Globus pallidus (tissue), 1 donor: ENCODE data around the gene IPO5.
A peak's percentile ranks its signal among the peaks of the same experiment; 100 is the strongest.
"Not testable (repeated sequence)": the region's sequence is repeated elsewhere in the genome, so short reads cannot be mapped to it uniquely, and the experiment has no call there.

Source experiments
- DNase-seq: peaks from one replicate; pipeline ENCODE4 v3.0.0-alpha.2; 2015; ENCODE audit warnings: low spot score

IPO5 gene

DNA sequence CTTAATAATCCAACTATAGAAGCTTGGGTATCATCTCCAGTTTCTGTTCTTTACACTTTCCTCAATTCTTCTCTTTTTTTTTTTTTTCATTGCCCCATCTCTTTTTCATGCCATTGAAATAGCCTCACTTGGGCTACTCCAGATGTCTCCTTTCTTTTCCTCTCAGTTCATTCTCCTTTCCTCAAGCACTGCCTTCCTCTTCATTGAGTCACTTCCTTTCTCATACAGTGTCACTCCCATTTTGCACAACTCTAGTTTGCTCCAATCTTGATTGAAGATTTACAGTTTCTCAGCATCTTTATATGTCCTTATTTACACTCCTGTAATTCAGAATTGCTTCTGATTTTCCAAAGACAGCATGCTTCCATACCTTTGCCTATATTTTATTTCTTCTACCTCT, 61.3 kb downstream of the IPO5 start:
- no peak for DNase-seq

DNA sequence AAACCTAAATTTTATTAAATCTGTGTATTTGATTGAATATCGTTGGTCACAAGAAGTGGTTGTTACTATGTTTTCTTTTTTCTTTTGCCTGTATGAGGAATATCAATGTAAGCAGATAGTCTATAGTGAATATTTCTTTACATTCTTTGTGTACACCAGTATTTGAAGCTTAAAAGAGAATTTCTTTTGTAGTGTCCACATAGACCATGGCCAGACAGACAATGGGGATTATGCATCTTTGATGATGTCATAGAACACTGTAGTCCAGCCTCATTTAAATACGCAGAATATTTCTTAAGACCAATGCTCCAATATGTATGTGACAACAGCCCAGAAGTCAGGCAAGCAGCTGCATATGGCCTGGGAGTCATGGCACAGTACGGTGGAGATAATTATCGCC, 64.8 kb downstream of the IPO5 start:
- DNase-seq: no peak

DNA sequence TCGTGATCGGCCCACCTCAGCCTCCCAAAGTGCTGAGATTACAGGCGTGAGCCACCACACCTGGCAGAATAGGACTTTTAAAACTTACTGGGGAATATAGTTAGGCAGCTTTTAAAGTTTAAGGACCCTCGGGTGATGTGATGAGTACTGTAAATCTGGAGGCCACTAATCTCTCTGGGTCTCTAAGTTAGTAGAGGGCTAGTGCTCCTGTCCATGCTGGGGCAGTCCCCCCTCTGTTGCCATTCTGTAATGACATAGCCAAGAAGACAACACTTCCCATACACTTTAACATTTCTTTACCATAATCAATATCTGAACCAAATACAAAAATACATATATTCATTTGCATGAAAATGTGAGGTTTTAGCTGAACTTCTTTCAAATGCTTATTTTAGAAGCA, 65.7 kb downstream of the IPO5 start:
- no peak for DNase-seq

DNA sequence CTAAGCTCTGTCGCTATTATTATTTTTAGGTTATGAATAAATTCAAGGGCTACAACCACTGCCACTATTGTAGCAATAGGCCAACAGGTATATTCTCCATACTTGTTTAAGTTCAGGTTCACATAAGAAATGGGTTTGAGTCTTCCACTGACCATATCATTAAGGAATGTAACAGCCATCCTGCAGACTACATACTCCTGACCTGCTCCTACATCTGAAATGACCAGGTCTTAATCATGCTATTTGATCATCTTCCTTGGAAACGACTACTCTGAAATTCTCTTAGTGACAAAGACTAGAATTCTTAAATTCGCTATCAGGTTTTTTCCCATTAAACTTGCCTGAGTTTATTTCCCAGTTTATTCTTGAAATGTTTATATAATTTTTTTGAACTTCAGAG, 66.8 kb downstream of the IPO5 start:
- no peak for DNase-seq

DNA sequence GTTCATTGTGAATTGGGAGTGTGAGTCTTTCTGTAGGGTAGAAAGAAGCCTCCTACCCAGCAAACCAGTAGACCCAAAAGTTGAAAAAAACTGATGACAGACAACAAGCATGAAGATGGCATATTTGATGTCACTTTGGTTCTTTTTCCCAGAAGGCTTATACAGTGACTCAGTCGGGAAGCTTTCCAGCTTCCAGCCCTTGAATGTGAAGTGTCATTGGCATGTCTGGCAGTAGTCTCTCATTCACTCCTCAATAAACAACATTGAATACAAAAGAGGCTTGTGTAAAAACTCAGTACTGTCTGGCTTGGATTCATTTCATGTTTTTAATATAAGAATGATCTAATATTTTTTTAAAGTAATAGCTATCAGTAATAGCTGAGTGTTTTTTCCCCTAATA, 68.7 kb downstream of the IPO5 start:
- peak; percentile 81 for DNase-seq

DNA sequence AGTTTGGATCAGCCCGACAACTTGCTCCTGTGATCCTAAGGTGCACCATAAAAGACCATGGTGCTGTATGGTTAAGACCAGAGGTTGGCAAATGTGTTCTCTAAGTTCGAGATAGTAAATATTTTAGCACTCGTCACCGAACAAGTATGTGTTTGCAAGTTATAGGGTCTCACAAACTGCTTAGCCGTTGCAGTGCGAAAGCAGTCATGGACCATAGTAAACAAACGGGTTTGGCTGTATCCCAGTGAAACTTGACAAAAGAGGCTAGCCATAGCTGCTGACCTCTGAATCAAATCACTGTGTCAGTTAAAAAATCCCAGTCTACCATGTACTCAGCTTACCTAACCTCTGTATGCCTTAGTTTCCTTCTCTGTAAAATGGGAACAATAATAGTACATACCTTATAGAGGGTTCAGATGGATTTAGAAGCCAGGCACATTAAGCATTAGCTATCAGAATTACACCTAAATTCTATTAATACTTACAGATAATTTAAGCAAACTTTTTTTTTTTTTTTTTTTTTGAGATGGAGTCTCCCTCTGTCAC, 72.1 kb downstream of the IPO5 start:
- DNase-seq: no peak

DNA sequence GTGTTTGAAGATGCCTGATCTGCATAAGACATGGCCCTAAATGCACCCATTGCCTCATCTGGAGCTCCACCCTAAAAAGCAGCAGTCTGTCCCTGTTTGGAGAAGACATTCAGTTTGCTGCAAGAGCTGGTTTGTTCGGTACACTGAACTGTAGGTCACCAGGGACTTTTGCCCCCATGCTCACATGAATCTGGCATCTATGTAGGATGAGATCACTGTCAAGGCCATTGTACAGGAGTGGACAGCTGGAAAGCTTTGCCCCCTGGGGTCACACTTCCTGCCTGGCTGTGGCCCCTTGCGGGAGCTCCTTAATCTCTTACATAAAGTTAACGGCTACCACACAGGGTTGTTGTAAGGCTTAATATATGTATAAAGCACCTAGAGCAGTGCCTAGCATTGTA, 73.0 kb downstream of the IPO5 start:
- DNase-seq: no peak

DNA sequence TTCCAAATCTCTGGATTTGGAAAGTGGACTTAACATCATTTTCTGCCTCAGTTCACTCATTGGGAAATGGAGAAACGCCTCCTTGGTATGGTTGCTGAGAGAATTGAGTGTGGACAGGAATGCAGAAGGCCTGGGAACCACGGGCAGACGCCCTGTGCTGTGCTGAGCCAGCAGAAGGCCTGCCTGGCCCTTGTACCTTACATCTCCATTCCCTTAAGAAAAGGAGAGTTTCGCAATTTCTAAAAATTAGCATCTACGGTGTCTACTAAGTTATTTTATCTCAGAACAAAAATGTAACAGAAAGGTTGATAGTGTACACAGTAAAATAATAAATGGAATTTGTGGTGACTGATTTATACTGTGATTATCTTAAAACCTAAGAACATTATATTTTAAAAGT, 78.7 kb downstream of the IPO5 start:
- DNase-seq: no peak

DNA sequence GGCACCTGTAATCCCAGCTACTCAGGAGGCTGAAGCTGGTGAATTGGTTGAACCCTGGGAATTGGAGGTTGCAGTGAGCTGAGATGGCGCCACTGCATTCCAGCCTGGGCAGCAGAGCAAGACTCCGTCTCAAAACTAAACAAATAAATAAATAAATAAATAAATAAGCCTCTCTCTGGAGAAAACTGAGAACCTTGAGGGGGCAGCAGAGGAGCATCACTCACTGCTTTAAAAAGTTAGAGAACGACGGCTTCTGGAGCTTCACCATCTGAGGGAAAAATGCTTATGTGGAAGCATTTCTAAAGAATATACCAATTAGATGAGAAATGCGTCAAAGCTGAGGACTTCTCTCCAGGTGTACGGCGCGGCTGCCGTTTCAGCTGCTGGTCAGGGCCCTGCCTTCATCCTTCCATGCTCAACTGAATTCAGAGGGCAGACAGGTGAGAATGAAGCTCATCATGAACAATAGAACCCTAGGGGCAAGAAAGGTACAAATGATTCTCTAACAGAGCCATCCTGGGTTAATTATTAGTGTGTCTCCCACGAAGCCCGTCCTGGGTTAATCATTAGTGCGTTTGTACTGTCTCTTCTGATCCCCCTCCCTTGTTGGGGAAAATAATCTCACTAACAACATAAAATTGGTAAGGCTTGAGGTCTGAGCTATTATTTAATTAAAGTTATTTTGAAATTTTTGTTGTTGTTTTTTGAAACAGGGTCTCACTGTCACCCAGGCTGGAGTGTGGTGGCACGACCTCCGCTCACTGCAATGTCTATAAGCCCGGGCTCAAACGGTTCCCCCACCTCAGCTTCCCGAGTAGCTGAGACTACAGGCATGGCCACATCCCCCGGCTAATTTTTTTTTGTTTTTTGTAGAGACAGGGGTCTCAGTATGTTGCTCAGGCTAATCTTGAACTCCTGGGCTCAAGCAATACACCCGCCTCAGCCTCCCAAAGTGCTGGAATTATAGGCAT, 80.1 kb downstream of the IPO5 start:
- peak; percentile 11 for DNase-seq

DNA sequence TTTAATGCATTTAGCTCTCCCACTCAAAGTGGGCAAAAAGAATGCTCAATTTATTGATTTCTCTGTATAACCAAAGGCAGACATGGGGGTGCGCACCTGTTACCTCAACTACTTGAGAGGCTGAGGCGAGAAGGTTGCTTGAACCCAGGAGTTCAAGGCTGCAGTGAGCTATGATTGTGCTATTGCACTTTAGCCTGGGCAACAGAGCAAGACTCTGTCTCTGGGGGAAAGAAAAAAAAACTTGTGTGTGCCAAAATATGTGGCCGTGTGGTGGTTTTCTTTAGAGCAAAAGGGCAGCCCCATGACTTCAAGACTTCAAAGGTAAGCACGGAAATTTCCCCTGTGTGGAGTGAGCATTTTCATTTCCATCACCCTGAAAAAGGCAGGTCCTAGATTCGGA, 81.9 kb downstream of the IPO5 start:
- DNase-seq: no peak

DNA sequence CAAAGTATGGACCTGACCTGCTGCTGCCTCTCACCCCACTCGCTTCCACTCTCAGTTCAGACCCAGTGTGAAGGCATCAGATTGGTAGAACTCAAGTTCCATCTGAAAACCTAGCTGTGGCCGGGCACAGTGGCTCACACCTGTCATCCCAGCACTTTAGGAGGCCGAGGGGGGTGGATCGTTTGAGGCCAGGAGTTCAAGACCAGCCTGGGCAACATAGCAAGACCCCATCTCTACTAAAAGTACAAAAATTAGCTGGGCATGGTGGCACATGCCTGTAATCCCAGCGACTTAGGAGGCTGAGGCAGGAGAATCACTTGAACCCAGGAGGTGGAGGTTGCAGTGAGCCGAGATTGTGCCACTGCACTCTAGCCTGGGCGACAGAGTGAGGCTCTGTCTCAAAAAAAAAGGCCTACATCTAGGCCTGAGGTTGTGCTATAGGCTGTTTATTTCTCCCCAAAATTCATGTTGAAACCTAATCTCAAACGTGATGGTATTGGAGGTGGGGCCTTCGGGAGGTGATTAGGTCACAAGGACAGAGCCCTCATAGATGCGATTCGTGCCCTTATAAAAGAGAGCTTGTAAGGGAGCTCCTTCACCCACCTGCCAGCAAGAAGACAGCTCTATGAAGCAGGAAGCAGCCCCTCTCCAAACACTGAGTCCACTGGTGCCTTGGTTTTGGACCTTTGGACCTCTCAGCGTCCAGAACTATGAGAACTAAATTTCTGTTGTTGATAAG, 83.3 kb downstream of the IPO5 start:
- not testable (repeated sequence) for DNase-seq

DNA sequence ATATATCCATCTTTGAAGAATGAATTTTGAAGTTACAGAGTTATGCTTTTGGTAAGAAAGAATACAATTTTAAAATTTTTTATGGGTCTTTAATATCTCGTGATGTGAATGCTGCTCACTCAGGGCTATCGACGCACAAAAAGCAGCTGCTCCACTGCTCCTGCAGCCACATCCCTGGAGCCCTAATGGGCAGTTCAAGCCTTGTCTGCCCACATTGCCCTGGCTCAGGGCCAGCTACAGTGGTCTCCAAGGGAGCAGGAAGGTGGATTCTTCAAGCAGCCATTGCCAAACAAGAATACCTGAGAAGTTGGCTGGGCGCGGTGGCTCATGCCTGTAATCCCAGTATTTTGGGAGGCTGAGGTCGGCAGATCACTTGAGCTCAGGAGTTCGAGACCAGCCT, 85.8 kb downstream of the IPO5 start:
- no peak for DNase-seq

DNA sequence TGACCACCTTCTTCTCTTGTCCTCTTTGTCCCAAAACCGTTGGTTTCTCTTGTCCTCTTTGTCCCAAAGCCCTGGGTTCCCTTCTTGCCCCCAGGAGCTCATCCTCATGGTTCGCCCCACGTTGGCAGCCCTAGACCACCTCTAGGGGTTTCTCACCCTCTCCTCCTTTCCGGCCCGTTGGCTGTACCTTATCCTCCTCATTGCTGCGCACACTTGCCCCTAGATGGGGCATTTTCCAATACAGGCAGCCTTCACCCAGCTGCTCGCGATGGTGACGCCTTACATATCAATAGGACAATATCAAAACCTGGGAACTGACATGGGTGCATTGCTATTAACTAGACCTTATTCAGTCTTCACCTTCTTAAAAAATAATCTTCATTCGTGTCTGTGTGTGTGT, 86.5 kb downstream of the IPO5 start:
- no peak for DNase-seq

DNA sequence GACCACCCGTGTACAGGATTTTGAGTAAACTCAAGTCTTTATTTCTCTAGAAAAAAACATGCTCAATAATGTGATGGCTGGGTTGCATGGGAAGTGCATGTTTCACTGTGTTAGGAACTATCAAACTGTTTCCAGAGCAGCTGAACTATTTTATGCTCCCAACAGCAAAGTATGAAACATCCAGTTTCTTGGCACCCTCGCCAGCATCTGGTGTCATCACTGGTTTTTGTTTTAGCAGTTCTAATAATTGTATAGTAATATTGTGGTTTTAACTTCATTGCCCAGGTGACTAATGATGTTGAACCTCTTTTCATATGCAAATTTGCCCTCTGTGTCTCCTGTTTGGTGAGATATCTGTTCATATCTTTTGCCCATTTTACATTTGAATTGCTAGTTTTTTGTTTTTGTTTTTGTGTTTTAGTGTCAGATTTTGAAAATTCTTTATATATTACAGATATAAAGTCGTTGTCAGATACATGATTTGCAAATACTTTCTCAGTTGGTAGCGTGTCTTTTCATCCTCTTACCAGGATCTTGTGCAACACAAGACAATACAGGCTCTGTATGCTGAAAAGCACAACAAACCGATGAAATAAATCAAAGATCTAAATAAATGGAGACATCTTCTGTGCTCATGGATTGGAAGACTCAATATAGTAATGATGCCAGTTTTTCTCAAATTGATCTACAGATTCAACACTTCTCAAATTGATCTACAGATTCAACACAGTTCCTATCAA, 87.8 kb downstream of the IPO5 start:
- no peak for DNase-seq

DNA sequence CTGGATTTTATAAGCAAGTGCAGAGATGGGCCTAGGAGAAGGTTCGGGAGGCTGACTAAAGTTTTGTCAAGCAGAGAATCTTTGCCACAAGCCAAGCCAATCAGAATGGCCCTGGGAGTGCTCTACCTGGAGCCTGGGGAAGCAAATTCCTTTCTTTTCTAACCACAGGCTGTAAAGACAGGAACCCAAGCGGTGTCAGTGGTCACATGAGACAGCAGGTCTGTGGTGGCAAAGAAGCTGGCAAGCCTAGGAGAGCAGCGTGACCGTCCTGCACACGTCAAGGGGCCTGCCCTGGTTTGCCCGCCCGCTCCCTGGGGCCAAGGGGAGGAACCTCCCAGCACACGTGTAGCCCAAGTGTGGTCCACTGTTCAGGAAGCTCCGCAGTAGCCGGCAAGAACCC, 90.8 kb downstream of the IPO5 start:
- no peak for DNase-seq

DNA sequence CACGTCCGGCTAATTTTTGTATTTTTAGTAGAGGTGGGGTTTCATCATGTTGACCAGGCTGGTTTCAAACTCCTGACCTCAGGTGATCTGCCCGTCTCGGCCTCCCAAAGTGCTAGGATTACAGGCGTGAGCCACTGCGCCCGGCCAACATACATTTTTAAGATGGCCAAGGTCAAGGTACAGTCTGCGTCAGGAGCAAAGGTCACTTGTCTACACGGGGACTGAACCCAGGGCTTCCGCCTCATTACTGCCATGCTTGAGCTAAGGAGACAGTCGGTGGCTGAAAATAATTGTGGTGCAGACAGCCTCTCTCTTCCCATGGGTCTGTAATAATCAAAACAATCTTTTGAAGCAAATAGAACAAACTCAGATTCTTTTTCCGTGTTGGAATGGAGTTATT, 94.3 kb downstream of the IPO5 start:
- DNase-seq: not testable (repeated sequence)

DNA sequence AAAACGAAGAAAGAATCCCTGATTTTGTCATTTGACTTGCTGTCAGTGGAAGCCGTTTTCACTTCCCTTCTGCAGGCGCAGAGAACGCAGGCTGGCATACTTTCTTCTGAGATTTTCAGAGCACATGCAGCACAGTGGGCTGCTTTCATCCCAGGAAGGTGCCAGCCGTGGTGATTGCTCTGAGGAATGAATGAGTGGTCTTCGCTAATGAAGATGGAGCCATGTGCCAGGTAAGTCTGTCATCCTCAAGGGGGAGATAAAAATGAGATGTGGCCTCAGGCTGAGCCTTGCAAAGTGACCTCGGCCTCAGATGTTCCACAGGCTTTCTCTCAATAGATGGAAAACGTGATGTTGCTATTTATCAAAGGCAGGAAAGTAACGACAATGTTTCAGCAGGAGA, 94.8 kb downstream of the IPO5 start:
- no peak for DNase-seq

DNA sequence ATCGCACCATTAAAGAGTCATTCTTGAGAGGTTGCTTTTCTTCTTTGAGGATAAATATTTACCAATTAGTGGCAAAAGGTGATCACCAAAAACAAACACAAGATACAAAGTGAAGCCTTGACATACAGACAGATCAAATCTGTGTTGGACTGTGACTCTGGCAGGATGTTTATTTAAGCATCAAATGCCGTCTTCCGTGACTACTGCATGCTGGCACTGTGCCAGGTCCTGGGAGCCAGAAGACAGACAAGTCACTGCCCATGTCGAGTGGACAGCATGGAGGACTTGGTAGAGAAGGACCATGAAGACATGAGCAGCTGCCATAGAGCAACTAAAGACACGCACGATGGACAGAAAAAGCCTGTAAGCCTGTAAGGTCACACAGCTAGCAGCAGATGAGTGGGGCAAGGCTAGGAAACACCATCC, 96.6 kb downstream of the IPO5 start:
- no peak for DNase-seq

DNA sequence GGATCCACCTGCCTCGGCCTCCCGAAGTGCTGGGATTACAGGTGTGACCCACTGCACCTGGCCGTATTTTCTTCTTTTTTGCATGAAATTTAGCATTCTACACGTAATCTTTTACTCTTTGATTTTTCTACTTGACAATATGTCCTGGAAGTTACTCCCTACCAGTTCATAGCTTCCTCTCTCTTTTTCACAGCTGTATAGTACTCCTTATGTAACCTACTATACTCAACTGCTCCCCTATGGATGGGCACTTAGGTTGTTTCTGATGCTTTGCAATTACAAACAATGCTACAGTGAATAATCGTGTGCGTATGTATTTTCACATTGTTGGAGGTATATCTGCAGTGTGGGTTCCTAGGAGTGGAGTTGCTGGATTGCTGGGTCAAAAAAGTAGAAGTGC, 98.9 kb downstream of the IPO5 start:
- no peak for DNase-seq

DNA sequence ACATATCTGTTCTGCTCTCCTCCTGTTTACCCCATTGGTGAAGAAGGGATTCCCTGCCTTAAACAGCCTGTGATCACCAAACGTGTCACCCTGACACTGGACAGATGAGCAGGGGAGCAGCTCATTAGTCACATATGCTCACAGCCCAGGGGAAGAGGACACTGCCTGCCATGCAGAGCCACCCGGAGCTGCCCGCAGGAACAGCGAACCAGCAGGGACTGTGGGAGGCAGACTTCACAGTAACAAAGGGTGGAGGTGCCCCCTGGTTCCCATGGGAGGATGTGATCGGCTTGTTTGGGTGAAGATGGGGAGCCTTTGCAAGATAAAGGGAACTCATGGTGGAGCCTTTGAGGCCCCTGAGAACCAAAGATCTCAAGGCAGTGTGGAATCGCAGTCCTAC, 100.8 kb downstream of the IPO5 start:
- DNase-seq: no peak

DNA sequence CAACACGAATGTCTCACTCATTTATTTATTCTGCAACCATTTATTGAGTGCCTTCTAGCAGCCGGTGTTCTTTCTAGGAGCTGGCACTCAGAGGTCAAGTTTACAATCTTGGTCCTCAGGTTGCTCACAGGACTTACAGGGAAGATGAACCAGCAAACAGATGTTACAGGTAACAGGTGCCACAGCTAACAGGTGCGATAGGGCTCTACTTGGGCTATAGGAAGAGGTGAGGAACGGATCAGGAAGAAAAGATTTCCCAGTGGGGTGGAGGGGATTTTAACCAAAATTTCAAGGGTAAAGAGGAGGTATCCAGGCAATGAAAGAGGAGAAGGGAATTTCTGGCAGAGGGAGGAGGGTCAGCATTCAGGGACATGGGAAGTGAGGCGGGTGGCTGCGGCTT, 102.1 kb downstream of the IPO5 start:
- DNase-seq: no peak

DNA sequence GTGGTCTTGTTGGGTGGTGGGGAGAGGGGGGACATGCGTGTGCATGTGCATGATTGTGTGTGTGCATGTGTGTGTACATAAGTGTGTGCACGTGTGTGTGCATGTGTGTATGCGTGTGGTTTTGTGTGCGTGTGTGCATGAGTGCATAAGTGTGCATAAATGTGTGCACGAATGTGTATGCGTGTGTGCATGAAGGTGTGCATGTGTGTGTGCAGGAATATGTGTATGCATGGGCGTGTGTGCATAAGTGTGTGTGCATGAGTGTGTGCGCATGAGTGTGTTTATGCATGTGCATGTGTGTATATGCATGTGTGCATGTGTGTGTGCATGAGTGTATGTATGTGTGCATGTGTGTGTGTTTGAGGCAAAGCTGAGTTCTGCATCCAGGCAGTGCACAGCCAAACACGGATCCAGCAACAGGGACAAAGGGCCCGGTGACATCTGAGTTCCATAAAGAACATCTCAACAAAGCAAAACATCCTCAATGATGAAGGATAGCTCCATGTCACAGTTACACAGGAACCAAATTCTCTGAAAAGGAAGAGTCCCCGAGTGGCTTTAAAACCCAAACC, 103.5 kb downstream of the IPO5 start:
- no peak for DNase-seq
